Esophagus muscularis mucosa (tissue), 4 donors: Measurements from ENCODE around the gene VGF.
"Not testable (repeated sequence)": the region's sequence is repeated elsewhere in the genome, so short reads cannot be mapped to it uniquely, and the experiment has no call there.

Source experiments
- CTCF ChIP-seq, 3 experiments: fragments of 200-600 bp in 2 of 3; fragments of 450-650 bp in 1 of 3; sonication (generic) in 2 of 3; IDR thresholded peaks; one replicate each; pipeline ENCODE4 v1.5.1; 2017 to 2019; ENCODE audit warnings: antibody characterized with exemption in 3 of 3, mild to moderate bottlenecking in 2 of 3, moderate library complexity in 1 of 3
- EP300 ChIP-seq: sonication (generic); formaldehyde crosslinking; IDR thresholded peaks from one replicate; pipeline ENCODE4 v1.6.1; 2017; ENCODE audit warnings: antibody characterized with exemption
- POLR2A ChIP-seq: fragments of 450-650 bp; IDR thresholded peaks from one replicate; pipeline ENCODE4 v1.6.1; 2017; ENCODE audit warnings: antibody characterized with exemption, moderate library complexity, mild to moderate bottlenecking, low read depth
- POLR2AphosphoS5 ChIP-seq, 2 donors: sonication (generic); formaldehyde crosslinking; IDR thresholded peaks; one replicate each; pipeline ENCODE4 v1.6.1; 2017; ENCODE audit warnings: antibody characterized with exemption in 2 of 2

- not testable (repeated sequence) for TF ChIP-seq POLR2A; POLR2AphosphoS5 (IDR thresholded peaks at IDR 0.05); CTCF (IDR thresholded peaks at IDR 0.05); EP300
These were observed 34.2 kb upstream of the VGF start for GRCh38 chr7:101199522-101199921.
